NCI-H1930 (cell line): Measurements from ENCODE around the gene LPAR1.

ENCODE experiments used
- DNase-seq, 2 experiments: peaks; one replicate each; lab custom pipeline; 2025; lab: John Stamatoyannopoulos, UW

LPAR1 gene

DNA sequence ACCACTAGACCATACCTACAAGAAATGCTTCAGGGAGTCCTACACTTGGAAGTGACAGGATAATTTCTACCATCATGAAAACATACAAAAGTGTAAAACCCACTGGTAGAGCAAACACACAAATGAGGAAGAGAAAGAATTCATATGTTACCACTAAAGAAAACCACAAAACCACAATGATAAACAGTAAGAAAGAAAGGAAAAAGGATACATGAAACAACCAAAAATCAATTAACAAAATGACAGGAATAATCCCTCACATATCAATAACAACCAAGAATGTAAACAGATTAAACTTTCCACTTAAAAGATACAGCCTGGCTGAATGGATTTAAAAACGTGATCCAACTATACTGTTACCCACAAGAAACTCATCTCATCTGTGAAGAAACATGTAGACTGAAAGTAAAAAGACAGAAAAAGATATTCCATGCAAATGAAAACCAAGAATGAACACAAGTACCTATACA is 83.4 kb downstream of the LPAR1 start:
- DNase-seq, result no peak

DNA sequence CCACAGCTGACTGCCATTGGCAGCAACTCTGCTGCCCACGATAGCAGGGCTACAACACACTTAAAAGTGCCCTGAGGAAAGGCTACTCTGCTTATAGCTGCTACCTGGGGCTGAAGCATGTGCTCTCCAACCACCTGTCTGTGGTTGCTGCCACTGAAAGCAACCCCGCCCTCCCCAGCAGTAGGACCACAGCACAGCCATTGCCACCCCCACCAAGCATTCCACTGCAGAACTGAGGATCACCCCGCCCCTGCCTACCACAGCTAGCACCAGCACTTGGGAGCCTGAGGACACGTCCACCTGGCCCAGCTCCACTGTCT is 85.8 kb downstream of the LPAR1 start:
- no peak for DNase-seq

DNA sequence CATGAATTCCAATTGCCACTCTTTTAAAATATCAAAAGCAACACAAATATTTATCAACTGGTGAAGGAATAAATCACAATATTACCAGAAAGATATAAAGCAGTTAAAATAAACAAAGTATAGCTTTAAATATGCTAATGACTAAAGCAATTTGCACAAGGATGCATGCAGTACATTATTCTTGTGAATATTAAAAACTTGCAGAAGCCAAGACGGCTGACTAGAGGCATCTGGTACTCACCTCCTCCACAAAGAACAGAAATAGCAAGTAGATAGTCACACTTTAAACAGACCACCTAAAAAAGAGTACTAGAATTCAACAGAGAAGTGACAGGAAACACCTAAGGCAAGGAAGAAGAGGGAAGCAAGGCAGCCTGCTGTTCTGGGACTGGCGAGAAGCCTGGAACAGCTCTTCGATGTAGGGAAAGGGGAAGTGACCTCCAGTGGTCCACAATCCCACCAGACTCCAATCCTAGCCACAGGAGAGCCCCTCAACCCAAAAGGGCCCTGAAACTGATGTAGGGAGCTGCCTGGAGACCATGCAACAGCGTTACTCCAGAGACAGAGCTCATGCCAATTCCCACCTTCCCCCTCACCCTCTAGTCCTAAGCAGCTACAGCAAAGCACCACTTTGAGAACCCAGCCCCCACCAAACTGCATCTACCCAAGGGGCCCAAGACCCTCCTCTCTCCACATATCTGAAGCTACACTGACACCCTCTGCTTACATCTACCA is 86.3 kb downstream of the LPAR1 start:
- DNase-seq, result no peak

DNA sequence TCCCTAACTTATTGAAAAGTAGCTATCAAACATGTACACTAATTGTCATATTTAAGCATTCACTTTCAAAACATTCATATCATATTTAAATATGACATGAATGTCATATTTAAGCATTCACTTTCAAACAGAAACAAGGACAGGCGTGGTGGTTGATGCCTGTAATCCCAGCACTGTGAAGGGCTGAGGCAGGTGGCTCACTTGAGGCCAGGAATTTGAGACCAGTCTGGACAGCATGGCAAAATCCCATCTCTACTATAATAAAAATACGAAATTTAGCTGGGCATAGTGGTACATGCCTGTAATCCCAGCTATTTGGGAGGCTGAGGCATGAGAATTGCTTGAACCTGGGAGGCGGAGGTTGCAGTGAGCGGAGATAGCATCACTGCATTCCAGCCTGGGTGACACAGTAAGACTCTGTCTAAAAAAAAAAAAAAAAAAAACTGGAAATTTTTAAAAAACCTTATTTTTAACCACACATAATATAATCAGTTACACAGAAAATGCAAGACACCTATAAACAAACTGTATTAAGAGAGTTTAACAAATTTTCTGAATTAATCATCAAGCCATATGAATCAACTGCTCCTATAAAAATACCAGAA is 88.1 kb downstream of the LPAR1 start:
- DNase-seq, result no peak

DNA sequence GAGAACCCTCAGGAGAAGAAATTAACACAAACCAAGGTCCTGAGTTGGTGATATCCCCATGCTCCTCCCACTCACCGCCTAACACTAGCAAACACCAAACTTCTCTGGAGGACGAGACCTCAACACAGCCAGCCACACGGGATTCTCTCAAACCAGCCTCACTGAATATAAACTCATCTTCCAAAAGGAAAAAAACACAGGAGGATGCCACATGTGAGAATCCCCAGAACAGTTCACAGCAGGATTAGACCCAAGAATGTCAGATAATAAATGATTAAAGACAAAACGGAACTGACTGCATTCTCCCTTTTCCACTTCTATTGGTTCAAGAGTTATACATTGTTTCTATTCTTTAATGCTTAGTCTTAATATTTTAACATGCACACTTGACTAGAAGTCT is 89.2 kb downstream of the LPAR1 start:
- DNase-seq, result no peak

DNA sequence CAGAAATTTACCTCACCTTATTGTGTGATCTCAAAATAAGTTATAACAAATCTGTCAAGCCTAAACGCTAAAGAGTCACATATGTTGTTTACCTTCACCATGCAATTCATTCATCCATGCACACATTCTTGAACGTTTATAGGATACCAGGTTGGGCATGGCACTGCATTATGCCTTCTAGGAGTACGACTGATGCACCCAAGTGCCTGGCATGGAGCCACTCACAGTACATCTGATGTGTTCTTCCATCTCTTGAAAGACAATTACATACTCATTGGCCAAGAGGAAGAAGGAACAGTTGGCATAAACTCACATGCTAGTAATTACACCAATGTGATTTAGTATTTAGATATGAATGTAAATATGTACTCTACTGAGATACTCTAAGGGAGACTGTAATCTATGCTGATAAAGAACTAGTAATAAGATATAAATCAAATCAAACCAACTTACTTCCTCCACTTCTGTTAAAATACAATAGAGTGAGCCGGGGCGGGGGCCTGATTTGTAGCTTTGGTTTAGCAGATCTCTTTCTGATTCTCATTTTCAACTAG is 90.7 kb downstream of the LPAR1 start:
- DNase-seq, result no peak

DNA sequence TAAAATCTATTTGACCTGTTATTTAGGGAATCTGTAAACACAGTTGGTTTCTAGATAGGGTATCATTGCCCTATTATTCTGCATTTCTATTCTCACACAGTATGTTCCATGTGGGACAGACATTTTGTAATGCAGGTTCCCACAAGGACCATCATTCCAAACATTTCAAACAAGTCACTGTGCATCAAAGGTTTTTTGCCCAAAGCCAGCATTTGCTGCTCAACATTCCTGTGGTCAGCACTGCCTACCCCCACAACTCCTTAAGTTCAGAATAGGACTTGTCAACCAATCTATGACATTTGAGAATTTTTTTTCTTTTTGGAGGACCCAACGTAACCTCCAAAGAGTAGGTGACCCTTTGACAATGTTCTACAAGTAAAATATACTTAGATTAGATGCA is 95.7 kb downstream of the LPAR1 start:
- DNase-seq, result no peak

DNA sequence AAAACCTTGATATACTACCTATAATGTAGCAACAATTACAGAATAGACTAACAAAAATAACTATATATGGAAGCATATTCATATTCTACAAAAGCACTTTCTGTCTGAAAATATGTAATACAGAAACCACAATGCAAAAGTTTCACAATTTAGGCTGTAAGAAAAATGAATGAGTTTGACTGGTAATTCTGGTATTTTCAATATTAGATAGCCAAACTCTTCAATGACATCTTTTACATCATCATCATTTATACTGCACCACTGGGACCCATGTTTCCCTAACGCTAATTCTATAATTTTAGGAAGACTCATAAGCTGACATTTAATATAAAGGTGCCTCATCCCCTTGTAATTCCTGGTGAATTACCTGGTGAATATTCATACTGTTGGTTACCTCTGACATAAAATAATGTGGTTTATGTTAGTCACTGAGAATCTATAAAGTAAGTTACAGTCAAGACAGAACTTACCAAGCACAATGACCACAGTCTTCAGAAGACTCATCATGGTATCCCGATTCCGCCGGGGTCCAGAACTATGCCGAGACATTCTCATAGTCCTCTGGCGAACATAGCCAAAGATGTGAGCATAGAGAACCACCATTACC is 97.2 kb downstream of the LPAR1 start:
- DNase-seq, result no peak

DNA sequence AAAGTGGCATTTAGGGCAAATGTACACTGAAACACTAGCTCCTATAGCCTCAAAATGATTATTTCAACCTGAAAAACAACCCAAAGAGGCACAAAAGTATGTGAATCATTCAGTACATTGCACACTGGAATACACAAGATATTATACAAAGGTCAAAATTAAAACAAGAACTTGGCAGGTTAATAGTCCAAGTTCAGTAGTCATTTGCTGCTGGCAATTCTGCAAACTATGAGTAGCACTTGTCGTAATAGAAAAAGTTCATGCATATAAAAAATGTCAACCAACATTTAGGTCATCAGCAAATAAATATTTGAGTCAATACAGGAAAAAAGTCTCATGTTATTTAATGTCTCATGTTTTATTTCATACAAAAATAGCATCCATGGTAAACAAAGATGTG is 98.7 kb downstream of the LPAR1 start:
- DNase-seq, result no peak

DNA sequence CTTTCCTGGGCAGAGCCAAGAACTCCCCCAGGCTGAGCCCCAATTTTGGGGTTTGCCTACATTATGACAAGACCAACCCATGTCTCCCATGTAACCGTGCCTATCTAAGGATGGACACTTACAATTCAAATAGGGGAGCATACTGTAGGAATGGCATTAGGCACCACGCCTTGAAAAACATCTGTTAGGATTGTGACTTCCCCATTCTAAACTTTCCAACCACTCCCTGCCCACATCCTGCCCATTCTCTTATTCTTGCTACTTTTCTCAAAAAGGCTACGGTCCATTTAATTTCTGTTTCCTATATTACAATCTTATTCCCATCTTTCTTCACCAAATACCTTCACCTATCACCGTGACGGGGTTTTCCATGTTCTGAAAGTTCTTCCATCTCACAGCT is 99.2 kb downstream of the LPAR1 start:
- no peak for DNase-seq

DNA sequence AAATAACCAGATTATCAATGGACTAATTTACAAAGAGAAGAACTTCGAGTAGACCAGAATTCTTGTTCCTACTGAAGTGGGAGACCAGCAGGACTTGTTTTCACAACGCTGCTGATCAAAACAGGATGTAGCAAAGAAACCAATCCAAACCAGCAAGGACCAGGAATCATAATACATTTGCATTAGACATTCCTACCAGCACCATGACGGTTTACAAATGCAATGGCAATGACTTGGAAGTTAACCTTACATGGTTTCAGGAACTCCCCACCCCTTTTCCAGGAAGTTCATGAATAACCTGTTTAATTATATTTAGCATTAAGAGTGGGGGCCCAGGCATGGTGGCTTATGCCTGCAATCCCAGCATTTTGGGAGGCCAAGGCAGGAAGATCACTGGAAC is 100.0 kb downstream of the LPAR1 start:
- no peak for DNase-seq

DNA sequence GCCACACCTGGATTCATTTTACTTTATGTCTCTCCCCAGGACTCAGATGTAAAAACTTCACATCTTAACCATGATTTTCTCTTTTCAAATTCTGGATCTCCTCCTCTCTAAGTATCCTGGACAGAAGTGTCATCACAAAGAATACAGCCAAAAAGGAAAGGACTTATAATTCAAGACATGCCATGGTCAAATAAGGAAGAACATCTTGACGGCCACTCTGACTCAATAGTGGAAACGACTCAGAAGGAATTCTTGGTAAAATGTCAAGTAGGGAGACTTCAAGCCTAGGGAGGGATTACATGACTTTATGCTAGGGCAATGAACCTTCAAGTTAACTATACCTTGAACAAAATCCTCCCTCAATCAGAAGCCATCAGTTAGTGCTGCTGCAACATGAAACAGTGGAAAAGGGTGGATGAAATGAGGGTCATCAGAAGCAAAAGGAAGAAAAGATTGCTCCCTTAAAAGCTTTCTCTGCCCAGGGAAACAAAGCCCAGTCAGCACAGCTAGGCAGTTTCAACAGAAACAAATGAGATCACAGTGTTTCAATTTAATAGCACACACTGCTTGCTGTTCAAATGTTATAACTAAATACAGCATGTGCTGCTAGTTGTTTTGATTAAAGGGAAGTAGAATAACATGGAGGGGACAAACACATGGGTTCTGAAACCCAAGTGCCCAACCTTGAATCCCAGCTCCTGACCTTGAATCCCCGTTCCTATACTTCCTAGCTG is 101.4 kb downstream of the LPAR1 start:
- no peak for DNase-seq

DNA sequence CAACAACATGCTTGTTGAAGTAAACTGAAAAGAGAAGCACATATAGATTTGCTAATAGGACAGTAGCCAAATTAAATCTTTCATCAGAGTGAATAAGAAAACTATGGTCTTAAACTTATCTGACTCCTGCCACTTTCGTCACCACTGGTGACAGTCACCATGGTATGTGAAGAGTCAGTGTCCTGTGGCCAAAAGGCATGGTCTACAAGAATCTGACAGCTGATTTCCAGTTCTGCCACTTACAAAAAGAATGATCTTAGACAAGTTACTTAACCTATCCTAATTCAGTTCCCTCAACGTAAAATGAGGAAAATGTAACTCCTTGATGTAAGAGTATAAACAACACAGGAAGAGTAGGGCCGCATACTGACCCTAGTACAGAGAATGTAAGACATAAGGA is 102.0 kb downstream of the LPAR1 start:
- DNase-seq, result no peak

DNA sequence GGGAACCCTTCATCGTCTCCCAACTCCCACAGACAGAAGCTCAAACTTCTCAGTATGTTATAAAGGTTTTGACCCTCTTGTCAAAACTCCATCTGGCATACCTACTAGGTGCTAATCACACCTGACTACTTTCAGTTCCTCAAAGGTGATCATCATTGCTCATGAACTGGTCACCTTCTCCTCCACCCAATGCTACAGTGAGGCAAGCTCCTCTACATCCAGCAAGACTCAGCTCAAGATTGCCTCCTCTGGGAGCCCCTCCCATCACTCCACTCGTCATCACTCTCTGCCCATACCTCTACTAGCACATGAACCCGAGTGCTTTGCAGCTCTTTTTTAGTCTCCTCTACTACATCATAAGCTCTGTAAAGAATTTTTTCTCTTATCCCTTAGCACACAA is 102.4 kb downstream of the LPAR1 start:
- DNase-seq, result no peak

DNA sequence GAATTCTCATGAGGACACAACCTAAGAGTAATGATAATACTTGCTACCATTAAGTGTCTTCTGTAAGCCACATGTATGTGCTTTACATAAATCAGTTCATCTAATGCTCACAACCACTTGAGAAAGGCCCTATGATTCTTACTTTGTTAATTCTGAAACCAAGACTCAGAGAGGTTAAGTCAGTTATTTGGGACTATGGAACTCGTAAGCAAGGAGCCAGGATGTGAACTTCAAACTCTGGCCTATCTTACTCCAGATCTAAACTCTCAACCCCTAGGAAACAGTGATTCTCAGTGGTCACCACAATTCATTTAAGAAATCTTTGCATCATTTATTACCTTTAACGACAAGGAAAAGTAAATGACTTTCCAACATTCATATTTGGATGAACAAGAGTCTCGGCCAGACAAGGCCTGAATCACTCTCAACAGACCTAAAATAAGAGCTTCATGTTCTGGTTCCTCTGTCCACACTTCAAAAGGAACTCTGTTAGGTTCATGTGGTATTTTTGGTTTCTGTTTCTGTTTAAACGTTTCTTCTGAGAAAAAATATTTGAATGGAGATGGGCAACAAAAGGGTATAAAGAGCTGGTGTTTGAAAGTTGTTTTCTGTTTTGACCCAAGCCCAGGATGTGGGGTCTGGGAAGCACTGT is 104.8 kb downstream of the LPAR1 start:
- DNase-seq, result no peak

DNA sequence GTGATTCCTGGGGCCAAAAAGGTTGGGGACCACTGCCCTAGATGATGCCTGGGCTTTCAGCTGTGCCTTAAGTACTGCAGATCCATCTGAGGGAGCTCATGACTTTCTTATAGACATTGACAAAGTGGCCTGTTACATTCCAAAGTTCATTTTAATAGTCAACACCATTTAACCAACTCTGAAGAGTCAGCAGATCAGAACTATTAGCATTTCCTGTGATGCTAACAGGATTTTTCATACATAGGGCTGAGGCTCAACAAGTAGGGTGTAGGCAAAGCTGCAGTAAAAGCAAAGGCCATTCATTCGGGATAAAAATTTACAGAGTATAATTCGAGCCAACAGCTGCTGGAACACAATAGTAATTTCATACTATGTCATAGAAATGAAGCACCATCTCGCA is 105.4 kb downstream of the LPAR1 start:
- no peak for DNase-seq

DNA sequence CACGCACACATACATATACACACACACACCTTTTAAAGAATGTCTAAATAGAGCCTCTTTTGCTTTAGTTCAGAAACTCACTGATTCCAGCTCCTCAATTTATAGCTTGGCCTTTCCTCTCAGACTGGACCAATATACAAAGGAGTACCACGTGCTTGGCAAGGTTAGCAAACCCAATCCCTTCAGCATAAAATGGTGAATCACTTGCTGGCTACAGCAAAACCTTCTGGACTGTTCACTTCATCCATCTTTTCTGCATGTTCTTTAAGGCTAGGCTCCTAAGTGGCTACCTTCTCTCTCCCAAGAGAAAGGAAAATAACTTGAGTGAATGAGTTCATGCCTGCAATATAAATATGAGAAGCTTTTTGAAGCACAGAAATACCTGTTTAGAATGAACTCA is 109.7 kb downstream of the LPAR1 start:
- DNase-seq, result no peak

DNA sequence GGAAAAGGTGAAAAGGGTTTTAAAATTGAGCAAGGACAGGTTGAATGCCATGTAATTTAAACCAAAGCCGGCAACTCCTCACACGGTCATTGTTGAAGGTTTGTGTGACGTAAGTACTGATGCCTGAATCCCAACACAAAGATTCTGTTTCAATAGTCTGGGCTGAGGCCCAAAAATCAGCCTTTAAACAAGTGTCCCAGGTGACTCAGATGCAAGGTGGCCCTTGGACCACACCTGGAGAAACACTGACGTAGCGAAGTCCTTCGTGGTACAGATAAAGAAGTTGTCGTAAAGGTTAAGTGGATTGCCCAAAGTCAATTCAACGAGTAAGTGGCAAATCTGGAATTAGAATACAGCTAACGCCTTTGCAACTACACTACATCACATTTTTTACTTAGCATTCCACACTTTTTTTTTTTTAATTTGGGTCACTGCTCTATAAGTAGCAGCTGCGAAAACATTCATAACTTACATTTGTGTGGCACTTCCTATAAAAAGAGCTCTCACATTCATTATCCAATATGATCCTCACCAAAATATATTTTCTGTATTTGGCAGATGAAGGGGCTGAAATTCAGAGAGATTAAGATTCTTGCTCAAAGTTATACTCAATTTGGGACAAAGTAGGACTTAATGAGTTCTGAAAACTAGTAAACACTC is 111.3 kb downstream of the LPAR1 start:
- DNase-seq, result no peak

DNA sequence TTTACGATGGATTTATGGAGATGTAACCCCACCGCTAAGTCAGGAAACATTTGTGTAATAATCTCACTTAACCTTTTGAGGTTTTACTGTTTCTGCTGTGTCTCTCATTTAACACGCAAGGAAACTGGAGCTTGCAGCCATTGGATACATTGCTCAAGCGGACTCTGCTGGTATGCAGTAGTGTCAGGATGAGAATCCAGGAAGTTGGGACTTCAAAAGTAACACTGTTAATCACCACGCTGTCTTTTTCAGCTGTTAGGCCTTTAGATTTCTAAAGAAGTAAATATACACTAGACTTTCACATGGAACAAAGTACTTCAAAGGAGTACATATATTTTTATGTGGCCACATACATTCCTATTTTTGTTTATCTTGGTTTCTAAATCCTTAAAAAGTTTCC is 114.7 kb downstream of the LPAR1 start:
- no peak for DNase-seq

DNA sequence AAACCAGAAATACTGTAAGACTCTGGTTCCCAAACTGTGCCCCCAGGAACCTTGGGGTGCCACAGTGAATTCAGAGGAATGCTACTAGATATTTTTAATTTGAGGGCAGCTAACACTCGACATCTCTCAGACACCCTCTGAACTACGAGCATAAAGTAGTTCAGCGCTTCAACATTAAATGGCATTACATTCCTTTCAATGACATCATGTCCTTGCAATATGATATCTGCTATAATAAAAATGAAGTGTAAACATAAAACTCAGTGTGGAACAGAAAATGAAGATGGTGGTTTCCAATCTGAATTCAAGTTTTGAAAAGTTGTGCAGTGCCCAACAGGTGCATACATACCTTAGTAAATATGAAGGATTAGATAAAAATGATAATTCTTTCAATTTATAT is 116.1 kb downstream of the LPAR1 start:
- DNase-seq, result no peak

DNA sequence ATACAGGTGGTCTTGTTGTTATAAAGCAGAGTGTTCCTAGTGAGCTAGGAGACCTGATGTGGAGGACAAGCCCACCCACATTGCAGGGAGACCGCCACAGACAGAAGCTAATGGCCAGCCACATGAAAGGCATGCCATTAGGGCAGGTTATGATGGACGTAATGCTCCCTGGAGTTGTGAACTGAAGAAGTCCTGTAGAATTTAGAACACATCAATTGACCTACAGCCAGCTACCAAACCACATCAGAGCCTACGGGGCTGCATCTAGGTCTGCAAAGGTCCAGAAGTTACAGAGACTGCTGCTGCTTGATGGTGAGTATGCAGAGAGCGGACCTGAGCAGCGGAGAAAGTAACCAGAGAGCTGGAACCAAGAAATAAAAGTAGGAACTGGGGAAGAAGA is 116.6 kb downstream of the LPAR1 start:
- DNase-seq, result no peak

DNA sequence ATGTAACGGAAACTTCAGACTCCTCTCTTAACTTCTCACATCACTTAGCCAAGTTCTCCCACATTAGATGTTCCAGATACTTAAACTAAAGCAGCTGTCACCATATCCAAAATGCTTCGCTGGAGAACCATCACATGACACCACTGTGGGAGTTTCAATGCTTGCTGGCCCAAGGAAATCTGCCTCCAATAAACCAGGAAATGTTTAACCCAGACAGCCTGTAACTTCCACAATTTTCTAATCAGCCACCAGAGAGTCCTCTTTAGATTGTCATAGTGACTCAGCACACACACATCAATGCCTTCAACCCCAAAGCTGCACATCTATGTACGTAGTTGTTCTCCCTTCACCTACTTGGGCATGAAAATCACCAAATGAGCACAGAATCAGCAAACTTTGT is 118.7 kb downstream of the LPAR1 start:
- no peak for DNase-seq
